NCI-H1694 (cell line): Measurements from ENCODE around the gene LHFPL3.
A peak's percentile ranks its signal among the peaks of the same experiment; 100 is the strongest.
"Not testable (repeated sequence)": the region's sequence is repeated elsewhere in the genome, so short reads cannot be mapped to it uniquely, and the experiment has no call there.

Source experiments
- DNase-seq: peaks from one replicate; lab custom pipeline; 2025; lab: John Stamatoyannopoulos, UW

The LHFPL3 gene

GRCh38 chr7:104482362-104483037 lies 154.1 kb downstream of the LHFPL3 start:
- peak; percentile 92 for DNase-seq

- DNase-seq: no peak
These were observed 158.5 kb downstream of the LHFPL3 start for GRCh38 chr7:104486931-104487330.

- DNase-seq: no peak
These were observed 159.2 kb downstream of the LHFPL3 start for GRCh38 chr7:104487642-104488041.

GRCh38 chr7:104497379-104497967 lies 169.1 kb downstream of the LHFPL3 start:
- DNase-seq: no peak

- no peak for DNase-seq
These were observed 171.6 kb downstream of the LHFPL3 start for GRCh38 chr7:104499975-104500374.

- no peak for DNase-seq
These were observed 181.5 kb downstream of the LHFPL3 start for GRCh38 chr7:104509874-104510273.

- no peak for DNase-seq
These were observed 196.4 kb downstream of the LHFPL3 start for GRCh38 chr7:104524853-104525252.

- no peak for DNase-seq
These were observed 199.7 kb downstream of the LHFPL3 start for GRCh38 chr7:104528142-104528541.

- DNase-seq: no peak
These were observed 201.2 kb downstream of the LHFPL3 start for GRCh38 chr7:104529567-104529966.

GRCh38 chr7:104530251-104530650 lies 201.8 kb downstream of the LHFPL3 start:
- peak; percentile 16 for DNase-seq

GRCh38 chr7:104534149-104534548 lies 205.7 kb downstream of the LHFPL3 start:
- DNase-seq: no peak

- no peak for DNase-seq
These were observed 207.4 kb downstream of the LHFPL3 start for GRCh38 chr7:104535841-104536240.

GRCh38 chr7:104536956-104537355 lies 208.6 kb downstream of the LHFPL3 start:
- no peak for DNase-seq

GRCh38 chr7:104538152-104538551 lies 209.7 kb downstream of the LHFPL3 start:
- DNase-seq: no peak

- no peak for DNase-seq
These were observed 213.5 kb downstream of the LHFPL3 start for GRCh38 chr7:104541897-104542296.

- peak; percentile 12 for DNase-seq
These were observed 220.5 kb downstream of the LHFPL3 start for GRCh38 chr7:104548861-104549260.

- DNase-seq: no peak
These were observed 222.0 kb downstream of the LHFPL3 start for GRCh38 chr7:104550362-104550761.

- DNase-seq: no peak
These were observed 222.8 kb downstream of the LHFPL3 start for GRCh38 chr7:104551226-104551625.

GRCh38 chr7:104552102-104552501 lies 223.7 kb downstream of the LHFPL3 start:
- no peak for DNase-seq

- no peak for DNase-seq
These were observed 224.7 kb downstream of the LHFPL3 start for GRCh38 chr7:104553074-104553473.

GRCh38 chr7:104563350-104563901 lies 235.0 kb downstream of the LHFPL3 start:
- DNase-seq: not testable (repeated sequence)

- DNase-seq: no peak
These were observed 241.3 kb downstream of the LHFPL3 start for GRCh38 chr7:104569751-104570150.

GRCh38 chr7:104572554-104572953 lies 244.2 kb downstream of the LHFPL3 start:
- DNase-seq: no peak

- no peak for DNase-seq
These were observed 256.2 kb downstream of the LHFPL3 start for GRCh38 chr7:104584620-104585019.
